ENCODE measurements around the gene PHLDA3.

DNA sequence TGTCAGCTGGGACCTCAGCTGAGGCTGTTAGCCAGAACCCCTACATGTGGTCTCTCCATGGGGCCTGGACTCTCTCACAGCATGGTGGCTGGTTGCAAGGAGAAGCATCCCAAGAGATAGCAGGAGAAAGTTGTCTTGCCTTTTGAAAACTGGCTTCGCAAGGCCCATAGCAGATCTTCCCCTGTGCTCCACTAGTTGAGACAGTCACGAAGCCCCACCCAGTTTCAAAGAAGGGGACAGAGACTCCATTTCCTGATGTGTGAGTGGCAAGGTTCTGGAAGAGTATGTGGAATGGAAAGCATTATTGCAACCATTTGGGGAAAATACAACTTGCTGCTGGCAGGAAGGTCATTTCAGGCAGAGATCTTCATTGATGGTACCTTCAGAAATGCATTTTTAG is 45.5 kb upstream of the PHLDA3 start:
- no peak for TF ChIP-seq EZH2 (optimal IDR thresholded peaks at IDR 0.05; ENCODE audit: low read depth, low read length)
- TF ChIP-seq, protein P1, sequence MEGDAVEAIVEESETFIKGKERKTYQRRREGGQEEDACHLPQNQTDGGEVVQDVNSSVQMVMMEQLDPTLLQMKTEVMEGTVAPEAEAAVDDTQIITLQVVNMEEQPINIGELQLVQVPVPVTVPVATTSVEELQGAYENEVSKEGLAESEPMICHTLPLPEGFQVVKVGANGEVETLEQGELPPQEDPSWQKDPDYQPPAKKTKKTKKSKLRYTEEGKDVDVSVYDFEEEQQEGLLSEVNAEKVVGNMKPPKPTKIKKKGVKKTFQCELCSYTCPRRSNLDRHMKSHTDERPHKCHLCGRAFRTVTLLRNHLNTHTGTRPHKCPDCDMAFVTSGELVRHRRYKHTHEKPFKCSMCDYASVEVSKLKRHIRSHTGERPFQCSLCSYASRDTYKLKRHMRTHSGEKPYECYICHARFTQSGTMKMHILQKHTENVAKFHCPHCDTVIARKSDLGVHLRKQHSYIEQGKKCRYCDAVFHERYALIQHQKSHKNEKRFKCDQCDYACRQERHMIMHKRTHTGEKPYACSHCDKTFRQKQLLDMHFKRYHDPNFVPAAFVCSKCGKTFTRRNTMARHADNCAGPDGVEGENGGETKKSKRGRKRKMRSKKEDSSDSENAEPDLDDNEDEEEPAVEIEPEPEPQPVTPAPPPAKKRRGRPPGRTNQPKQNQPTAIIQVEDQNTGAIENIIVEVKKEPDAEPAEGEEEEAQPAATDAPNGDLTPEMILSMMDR (IDR thresholded peaks at IDR 0.05; ENCODE audit: low read length): no peak

Data from MM.1S (cell line).